Endothelial cell of umbilical vein (primary cell): ENCODE measurements around the gene PRRT1. TPM values are rescaled to one million over a fixed set of nuclear protein-coding genes. Genes with fewer than 3 reads are reported as not detected.

Experiments
- BruUV-seq: library from RNA; stranded (reverse); fragments of 400-500 nt; replicated peaks from 2 replicates; lab custom pipeline; 2021; lab: Mats Ljungman, UMichigan
- CTCF ChIA-PET: fragments of 300-600, 350-600 bp; sonication (Branson Sonifier 250); formaldehyde crosslinking; loops from one replicate; lab custom pipeline; 2021; ENCODE audit warnings: antibody characterized with exemption, inconsistent platforms; lab: Charles Lee
- POLR2A ChIA-PET: fragments of 300-600, 350-600 bp; sonication (Branson Sonifier 250); formaldehyde crosslinking; loops from one replicate; lab custom pipeline; 2021; ENCODE audit warnings: antibody characterized with exemption, inconsistent platforms; lab: Charles Lee
- DNase-seq: peaks from one replicate; pipeline ENCODE4 v3.0.0-alpha.2; 2011; ENCODE audit warnings: low read depth, low spot score
- FAIRE-seq: peaks from 2 replicates; lab custom pipeline; 2011; peaks lifted over from hg19 to GRCh38; lab: Jason Lieb, UNC
- H2AFZ ChIP-seq: 2 replicates; pipeline ENCODE4 v1.6.0; 2012; ENCODE audit warnings: low read depth, low read length, control low read depth, inconsistent platforms
- H3K27ac ChIP-seq: 2 replicates; pipeline ENCODE4 v1.5.1; 2011; ENCODE audit warnings: low read depth, mild to moderate bottlenecking, control low read depth, low read length, moderate library complexity; ENCODE audit not compliant: insufficient read depth
- H3K27me3 ChIP-seq, 2 experiments: 2 replicates each; pipeline versions ENCODE4 v1.6.0 to v1.6.1; 2011; ENCODE audit warnings: low read length in 2 of 2, mixed read lengths in 1 of 2; ENCODE audit not compliant: control insufficient read depth in 2 of 2, insufficient read depth in 2 of 2
- H3K36me3 ChIP-seq, 2 experiments: 2 replicates in 1 of 2; 3 replicates in 1 of 2; pipeline ENCODE4 v1.5.1; 2011; ENCODE audit warnings: low read length in 2 of 2, mild to moderate bottlenecking in 1 of 2, moderate library complexity in 1 of 2; ENCODE audit not compliant: control insufficient read depth in 2 of 2, insufficient read depth in 2 of 2; ENCODE audit errors: extremely low read depth in 1 of 2
- H3K4me1 ChIP-seq: 3 replicates; pipeline ENCODE4 v1.5.1; 2011; ENCODE audit warnings: mild to moderate bottlenecking, low read length; ENCODE audit not compliant: control insufficient read depth, insufficient read depth; ENCODE audit errors: extremely low read depth
- H3K4me2 ChIP-seq: 2 replicates; pipeline ENCODE4 v1.6.1; 2011; ENCODE audit warnings: low read length, control low read depth, mixed read lengths; ENCODE audit not compliant: insufficient read depth
- H3K4me3 ChIP-seq, 3 experiments: fragments of 200-600 bp in 1 of 3; sonication (generic), shearing (Covaris generic) in 1 of 3; replicated peaks in 1 of 3; 2 replicates each; pipeline ENCODE4 v1.5.1; 2011 to 2016; ENCODE audit warnings: control low read depth in 3 of 3, low read length in 3 of 3, mild to moderate bottlenecking in 2 of 3, inconsistent platforms in 1 of 3, low read depth in 1 of 3, moderate library complexity in 1 of 3; ENCODE audit not compliant: insufficient read depth in 1 of 3
- H3K79me2 ChIP-seq: 2 replicates; pipeline ENCODE4 v1.6.0; 2012; ENCODE audit warnings: low read length, inconsistent platforms; ENCODE audit not compliant: control insufficient read depth, insufficient read depth
- H3K9ac ChIP-seq: replicated peaks from 2 replicates; pipeline ENCODE3; 2011; ENCODE audit warnings: low read length, control low read depth; ENCODE audit not compliant: insufficient read depth; ENCODE audit errors: extremely low read depth
- H3K9me1 ChIP-seq: replicated peaks from 3 replicates; pipeline ENCODE4 v1.6.0; 2011; ENCODE audit warnings: mild to moderate bottlenecking, low read length; ENCODE audit not compliant: control insufficient read depth, insufficient read depth; ENCODE audit errors: extremely low read depth
- H3K9me3 ChIP-seq: replicated peaks from 2 replicates; pipeline ENCODE4 v1.5.1; 2012; ENCODE audit warnings: low read length, inconsistent platforms; ENCODE audit not compliant: control insufficient read depth, insufficient read depth
- H4K20me1 ChIP-seq: replicated peaks from 2 replicates; pipeline ENCODE3; 2011; ENCODE audit warnings: mild to moderate bottlenecking, low read length; ENCODE audit not compliant: control insufficient read depth, insufficient read depth; ENCODE audit errors: extremely low read depth
- EZH2 ChIP-seq: IDR thresholded peaks from 2 replicates; pipeline ENCODE4 v1.6.1; 2012; ENCODE audit warnings: borderline replicate concordance, low read depth, mild to moderate bottlenecking, moderate library complexity, low read length, inconsistent platforms; ENCODE audit not compliant: severe bottlenecking
- FOS ChIP-seq: IDR thresholded peaks from 2 replicates; pipeline ENCODE4 v1.6.1; 2011; ENCODE audit warnings: mild to moderate bottlenecking, low read length, moderate library complexity, borderline replicate concordance; ENCODE audit not compliant: insufficient read depth
- GATA2 ChIP-seq: IDR thresholded peaks from 2 replicates; pipeline ENCODE4 v1.7.0; 2011; ENCODE audit warnings: low read depth, mild to moderate bottlenecking, moderate library complexity, mixed read lengths, low read length; ENCODE audit not compliant: insufficient read length, insufficient read depth
- JUN ChIP-seq: IDR thresholded peaks from 2 replicates; pipeline ENCODE4 v1.6.1; 2011; ENCODE audit warnings: borderline replicate concordance, low read depth; ENCODE audit not compliant: insufficient read length, insufficient read depth
- MYC ChIP-seq: IDR thresholded peaks from one replicate; pipeline ENCODE4 v1.6.1; 2011; ENCODE audit warnings: mild to moderate bottlenecking, low read depth, low read length
- POLR2A ChIP-seq: IDR thresholded peaks from 2 replicates; pipeline ENCODE4 v1.6.1; 2012; ENCODE audit warnings: low read depth, mild to moderate bottlenecking, control low read depth, low read length
- POLR2AphosphoS5 ChIP-seq: IDR thresholded peaks from 2 replicates; pipeline ENCODE4 v1.6.1; 2012; ENCODE audit warnings: low read depth, mild to moderate bottlenecking, control low read depth, low read length, moderate library complexity; ENCODE audit not compliant: insufficient read depth
- dilution Hi-C: fragments of 300-500 bp; cut with MboI; formaldehyde crosslinking; loops from one replicate; pipeline ENCODE4 v1.15.0; 2019; ENCODE audit warnings: low sequenced_read_pairs; ENCODE audit not compliant: extremely low pct_ligation_motif_present
- intact Hi-C: fragments of 100-400 bp; cut with micrococcal nuclease; formaldehyde crosslinking; loops from one replicate; pipeline ENCODE4 v1.10.0; 2022
- polyA plus RNA-seq, 4 experiments: library from polyadenylated mRNA; depleted of rRNA in 3 of 4; stranded (reverse) in 3 of 4; unstranded in 1 of 4; fragments of >200 nt; gene quantifications; 2 replicates each; pipeline versions ENCODE4 v1.2.1 to v1.2.3, GENCODE V29; 2011 to 2012; ENCODE audit warnings: missing spikeins in 1 of 4
- total RNA-seq: library from RNA; stranded (reverse); gene quantifications from 2 replicates; pipeline ENCODE4 v1.2.3, GENCODE V29; 2021
- TF ChIP-seq, protein P1 (sequence below), 2 donors: IDR thresholded peaks; 1 replicate in 1 of 2; 2 replicates in 1 of 2; pipeline ENCODE4 v1.5.1; 2011; ENCODE audit warnings: low read length in 2 of 2, mild to moderate bottlenecking in 2 of 2, moderate library complexity in 2 of 2, control low read depth in 1 of 2, inconsistent platforms in 1 of 2, low read depth in 1 of 2; ENCODE audit not compliant: insufficient read depth in 1 of 2; ENCODE audit errors: extremely low read depth in 1 of 2
- TF ChIP-seq, protein P2 (sequence below): IDR thresholded peaks from 2 replicates; pipeline ENCODE4 v1.6.1; 2011; ENCODE audit not compliant: insufficient read depth, insufficient read length

The PRRT1 gene
- total and polyA plus RNA-seq, 2 donors (not counting 3 experiments of a cell fraction or from before 2014, with no cell fraction given) = 0.55 to 1.3 TPM

- ChIA-PET POLR2A (no interaction called here), CTCF (no interaction called here)
- FAIRE-seq = no peak
- no peaks in the 10 kb centered on the region for H3K9me3 ChIP-seq
- H3K79me2 ChIP-seq = peaks cover 7% of the 10 kb centered on the region
- no TSS peak for BruUV-seq
- no peak for DNase-seq
- H3K4me3 ChIP-seq = no peak overlapping the region
- dilution Hi-C loops = no loop called here
- peaks cover 6 to 35% of the 10 kb centered on the region in 2 experiments for H3K36me3 ChIP-seq
- no peak overlapping the region for H2AFZ ChIP-seq
- intact Hi-C loops = no loop called here
- H3K27me3 ChIP-seq = no peaks in the 10 kb centered on the region
- no peak overlapping the region for H3K4me2 ChIP-seq
- no peak overlapping the region for H3K9ac ChIP-seq
- no peaks in the 10 kb centered on the region for H4K20me1 ChIP-seq
- H3K4me1 ChIP-seq = peaks cover 11% of the 10 kb centered on the region
- TF ChIP-seq, protein P1, sequence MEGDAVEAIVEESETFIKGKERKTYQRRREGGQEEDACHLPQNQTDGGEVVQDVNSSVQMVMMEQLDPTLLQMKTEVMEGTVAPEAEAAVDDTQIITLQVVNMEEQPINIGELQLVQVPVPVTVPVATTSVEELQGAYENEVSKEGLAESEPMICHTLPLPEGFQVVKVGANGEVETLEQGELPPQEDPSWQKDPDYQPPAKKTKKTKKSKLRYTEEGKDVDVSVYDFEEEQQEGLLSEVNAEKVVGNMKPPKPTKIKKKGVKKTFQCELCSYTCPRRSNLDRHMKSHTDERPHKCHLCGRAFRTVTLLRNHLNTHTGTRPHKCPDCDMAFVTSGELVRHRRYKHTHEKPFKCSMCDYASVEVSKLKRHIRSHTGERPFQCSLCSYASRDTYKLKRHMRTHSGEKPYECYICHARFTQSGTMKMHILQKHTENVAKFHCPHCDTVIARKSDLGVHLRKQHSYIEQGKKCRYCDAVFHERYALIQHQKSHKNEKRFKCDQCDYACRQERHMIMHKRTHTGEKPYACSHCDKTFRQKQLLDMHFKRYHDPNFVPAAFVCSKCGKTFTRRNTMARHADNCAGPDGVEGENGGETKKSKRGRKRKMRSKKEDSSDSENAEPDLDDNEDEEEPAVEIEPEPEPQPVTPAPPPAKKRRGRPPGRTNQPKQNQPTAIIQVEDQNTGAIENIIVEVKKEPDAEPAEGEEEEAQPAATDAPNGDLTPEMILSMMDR (IDR thresholded peaks at IDR 0.05; ENCODE audit: extremely low read depth in 1 of 2, insufficient read depth in 1 of 2, low read depth in 1 of 2, low read length in 2 of 2) = no peak
- TF ChIP-seq, protein P2, sequence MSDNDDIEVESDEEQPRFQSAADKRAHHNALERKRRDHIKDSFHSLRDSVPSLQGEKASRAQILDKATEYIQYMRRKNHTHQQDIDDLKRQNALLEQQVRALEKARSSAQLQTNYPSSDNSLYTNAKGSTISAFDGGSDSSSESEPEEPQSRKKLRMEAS = no peak
- no peak for TF ChIP-seq POLR2A
- H3K9me1 ChIP-seq = no peaks in the 10 kb centered on the region
- H3K27ac ChIP-seq = no peak overlapping the region
These were observed 28.1 kb downstream of the PRRT1 start for GRCh38 chr6:32123681-32124080.

GRCh38 chr6:32120573-32121059 is 31.1 kb downstream of the PRRT1 start:
- no peak for DNase-seq
- CTCF ChIA-PET = interaction anchor here (0.7 to 1.4 kb wide), 3 partner anchors 10 to 75 kb away, joined by 3 read pairs; no protein-coding TSS in a partner anchor
- intact Hi-C loops = no loop called here

More at GRCh38 chr6:32120573-32121059, 31.1 kb downstream of the PRRT1 start:
- TF ChIP-seq, protein P1 (IDR thresholded peaks at IDR 0.05; ENCODE audit: extremely low read depth in 1 of 2, insufficient read depth in 1 of 2, low read depth in 1 of 2, low read length in 2 of 2) = no peak
- TF ChIP-seq GATA2 = no peak
- no peak for TF ChIP-seq MYC
- TF ChIP-seq, protein P2 = no peak
- no peak for TF ChIP-seq FOS
- no peak for TF ChIP-seq EZH2
- TF ChIP-seq POLR2A = no peak
- no peak for TF ChIP-seq JUN
- TF ChIP-seq POLR2AphosphoS5 = no peak
- H3K9me1 ChIP-seq = no peaks in the 10 kb centered on the region
- no peak overlapping the region for H3K27ac ChIP-seq
- H3K4me3 ChIP-seq = no peak overlapping the region
- H4K20me1 ChIP-seq = no peaks in the 10 kb centered on the region
- dilution Hi-C loops = no loop called here
- H3K9me3 ChIP-seq = no peaks in the 10 kb centered on the region
- peaks cover 20 to 51% of the 10 kb centered on the region in 2 experiments for H3K36me3 ChIP-seq
- H3K9ac ChIP-seq = no peak overlapping the region
- POLR2A ChIA-PET = no interaction called here
- no TSS peak for BruUV-seq
- FAIRE-seq = no peak
- no peak overlapping the region for H2AFZ ChIP-seq
- no peaks in the 10 kb centered on the region for H3K79me2 ChIP-seq
- no peaks in the 10 kb centered on the region for H3K4me1 ChIP-seq
- H3K27me3 ChIP-seq = no peaks in the 10 kb centered on the region
- no peak overlapping the region for H3K4me2 ChIP-seq
